Kasumi-1 (cell line): ENCODE results near the gene TFDP2.

Experiments
- DNase-seq, 2 experiments: peaks; one replicate each; lab custom pipeline; 2025; lab: John Stamatoyannopoulos, UW

TFDP2 gene

GRCh38 chr3:141963301-141963700 is 186.0 kb downstream of the TFDP2 start:
- no peak for DNase-seq

GRCh38 chr3:141960731-141961130 is 188.6 kb downstream of the TFDP2 start:
- DNase-seq = no peak

DNA sequence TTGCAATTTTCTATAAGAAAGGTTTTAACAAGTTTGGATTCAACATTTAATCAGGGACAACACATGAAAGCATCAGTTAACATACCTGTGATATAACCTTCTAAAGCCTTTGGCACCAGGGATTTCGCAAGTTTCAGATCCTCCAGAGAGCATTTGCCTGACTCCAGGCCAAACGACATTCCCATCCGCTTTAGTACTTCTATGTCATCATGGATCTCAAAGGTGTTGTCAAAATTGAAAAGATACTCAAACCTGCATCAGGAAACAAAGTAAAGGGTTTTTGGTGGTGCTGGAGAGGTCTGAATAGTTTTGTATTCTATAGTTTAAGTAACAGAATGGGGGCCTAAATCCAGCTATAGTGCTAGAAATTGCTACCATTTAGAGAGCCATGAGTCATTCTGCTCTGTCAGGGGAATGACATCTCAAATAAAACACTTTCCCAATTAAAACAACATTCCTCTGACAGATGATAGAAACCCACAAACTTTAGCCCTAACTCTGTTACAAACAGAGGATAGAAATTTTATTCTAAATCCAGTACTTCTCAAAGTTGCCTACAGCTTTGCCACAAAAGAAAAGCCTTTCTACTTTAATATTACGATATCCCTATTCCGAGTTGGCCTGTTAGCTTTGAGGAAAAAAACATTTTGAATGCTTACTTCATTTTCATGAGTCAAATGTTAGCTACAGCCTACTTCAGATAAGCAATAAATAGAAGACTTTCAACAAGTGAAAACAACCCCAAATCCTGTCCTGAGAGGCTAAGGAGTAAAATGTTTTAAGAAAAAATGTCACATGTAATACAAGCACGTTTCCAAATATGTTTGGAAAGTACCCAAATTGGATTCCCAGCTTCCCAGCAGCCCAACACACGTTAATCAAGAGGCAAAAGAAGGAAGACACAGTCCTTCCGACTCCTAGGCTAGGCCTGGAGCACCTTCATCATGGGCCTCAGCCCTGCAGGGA is 189.5 kb downstream of the TFDP2 start:
- no peak for DNase-seq

- DNase-seq = no peak
These were observed 194.2 kb downstream of the TFDP2 start for GRCh38 chr3:141955175-141955574.

GRCh38 chr3:141952611-141953010 is 196.7 kb downstream of the TFDP2 start:
- no peak for DNase-seq

- DNase-seq = peak in 1 of 2 experiments; percentile 23
These were observed 198.5 kb downstream of the TFDP2 start for GRCh38 chr3:141950572-141951493.

DNA sequence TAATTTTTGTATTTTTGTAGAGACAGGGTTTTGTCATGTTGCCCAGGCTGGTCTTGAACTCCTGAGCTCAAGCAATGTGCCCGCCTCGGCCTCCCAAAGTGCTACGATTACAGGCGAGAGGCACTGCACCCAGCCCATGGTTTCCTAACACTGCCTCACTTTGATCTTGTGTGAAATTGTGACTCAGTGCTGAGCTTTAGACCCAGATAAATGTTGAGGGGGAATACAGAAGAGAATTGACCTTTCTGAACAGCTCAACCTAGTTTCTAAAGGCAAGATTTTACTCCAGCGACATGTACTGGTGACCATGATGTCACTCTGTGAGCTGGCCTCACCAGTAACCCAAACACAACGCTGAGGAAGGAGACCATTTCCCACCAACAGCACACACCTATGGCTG is 199.4 kb downstream of the TFDP2 start:
- DNase-seq = no peak

DNA sequence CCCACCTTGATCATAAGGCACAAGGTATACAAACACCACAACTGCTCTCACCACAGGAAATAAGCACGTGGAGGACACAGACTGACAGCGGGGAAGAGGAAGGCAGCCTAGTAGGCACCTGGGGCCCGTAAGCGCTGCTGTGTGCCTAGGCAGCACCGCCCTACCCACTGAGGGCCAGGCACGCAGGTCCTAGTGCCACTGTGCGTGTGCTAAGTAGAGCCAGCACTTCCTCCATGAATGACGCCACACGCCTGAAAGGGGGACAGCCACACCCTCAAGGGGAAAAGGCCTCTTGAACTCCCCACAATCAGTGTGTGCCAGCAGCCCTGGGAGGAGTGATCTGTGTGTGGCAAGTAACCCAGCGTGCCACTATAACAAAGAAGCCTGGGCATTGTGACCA is 199.9 kb downstream of the TFDP2 start:
- no peak for DNase-seq

- DNase-seq = no peak
These were observed 203.4 kb downstream of the TFDP2 start for GRCh38 chr3:141945726-141946485.

DNA sequence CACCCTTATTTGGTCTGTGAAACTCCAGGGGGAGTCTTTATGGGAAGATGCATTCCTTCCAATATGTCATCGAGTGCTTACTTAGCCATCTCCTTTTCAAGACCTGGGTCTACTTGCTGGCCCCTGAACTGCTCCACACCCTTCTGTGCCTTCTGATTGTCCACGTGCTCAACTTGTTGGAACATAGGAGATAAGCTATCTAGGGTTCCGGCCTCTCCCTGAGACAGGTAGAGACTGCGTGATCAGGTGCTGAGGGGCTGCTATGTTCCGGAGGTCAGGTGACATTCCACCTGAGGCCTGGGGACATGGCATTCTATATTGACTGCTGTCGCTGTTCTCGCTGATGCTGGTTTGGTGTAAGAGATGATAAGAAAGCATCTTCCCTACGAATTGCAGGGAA is 207.3 kb downstream of the TFDP2 start:
- DNase-seq = no peak

DNA sequence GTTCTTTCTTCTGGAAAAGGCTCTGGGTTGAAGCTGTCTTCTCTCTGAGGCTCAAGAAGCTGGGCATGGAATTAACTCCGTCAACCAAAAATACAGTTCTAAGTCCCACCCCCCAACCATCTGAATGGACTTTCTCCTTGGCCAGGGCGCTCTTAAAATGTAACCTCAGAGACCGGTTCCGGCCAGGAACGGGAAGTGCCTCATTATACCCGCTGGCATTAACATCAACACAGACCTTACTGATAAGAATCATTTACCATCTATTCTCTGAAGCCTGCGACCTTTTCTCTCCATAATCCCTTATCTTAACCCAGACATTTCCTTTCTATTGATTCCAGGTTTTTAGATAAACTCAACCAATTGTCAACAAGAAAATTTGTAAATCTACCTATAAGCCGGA is 208.3 kb downstream of the TFDP2 start:
- no peak for DNase-seq

GRCh38 chr3:141940194-141940776 is 209.1 kb downstream of the TFDP2 start:
- no peak for DNase-seq

- DNase-seq = no peak
These were observed 209.6 kb downstream of the TFDP2 start for GRCh38 chr3:141939759-141940158.

GRCh38 chr3:141938011-141938500 is 211.3 kb downstream of the TFDP2 start:
- no peak for DNase-seq

DNA sequence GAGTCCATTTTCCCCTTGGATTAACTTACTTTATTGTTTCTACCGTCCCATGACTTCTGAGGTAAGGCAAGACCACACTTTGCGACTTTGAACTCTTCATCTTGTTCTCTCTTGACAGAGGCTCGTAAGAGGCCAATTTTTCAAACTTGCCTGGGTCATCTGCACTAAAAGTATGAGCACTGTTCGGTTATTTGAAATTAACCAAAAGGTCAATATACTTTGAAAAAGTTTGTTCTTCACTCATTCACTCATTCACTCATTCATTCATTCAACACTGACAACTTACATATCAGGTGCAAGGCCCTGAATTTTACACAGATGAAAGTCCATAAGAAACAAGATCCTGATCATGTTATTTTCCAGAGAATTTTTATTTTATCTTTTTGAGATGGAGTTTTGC is 215.0 kb downstream of the TFDP2 start:
- DNase-seq = no peak

DNA sequence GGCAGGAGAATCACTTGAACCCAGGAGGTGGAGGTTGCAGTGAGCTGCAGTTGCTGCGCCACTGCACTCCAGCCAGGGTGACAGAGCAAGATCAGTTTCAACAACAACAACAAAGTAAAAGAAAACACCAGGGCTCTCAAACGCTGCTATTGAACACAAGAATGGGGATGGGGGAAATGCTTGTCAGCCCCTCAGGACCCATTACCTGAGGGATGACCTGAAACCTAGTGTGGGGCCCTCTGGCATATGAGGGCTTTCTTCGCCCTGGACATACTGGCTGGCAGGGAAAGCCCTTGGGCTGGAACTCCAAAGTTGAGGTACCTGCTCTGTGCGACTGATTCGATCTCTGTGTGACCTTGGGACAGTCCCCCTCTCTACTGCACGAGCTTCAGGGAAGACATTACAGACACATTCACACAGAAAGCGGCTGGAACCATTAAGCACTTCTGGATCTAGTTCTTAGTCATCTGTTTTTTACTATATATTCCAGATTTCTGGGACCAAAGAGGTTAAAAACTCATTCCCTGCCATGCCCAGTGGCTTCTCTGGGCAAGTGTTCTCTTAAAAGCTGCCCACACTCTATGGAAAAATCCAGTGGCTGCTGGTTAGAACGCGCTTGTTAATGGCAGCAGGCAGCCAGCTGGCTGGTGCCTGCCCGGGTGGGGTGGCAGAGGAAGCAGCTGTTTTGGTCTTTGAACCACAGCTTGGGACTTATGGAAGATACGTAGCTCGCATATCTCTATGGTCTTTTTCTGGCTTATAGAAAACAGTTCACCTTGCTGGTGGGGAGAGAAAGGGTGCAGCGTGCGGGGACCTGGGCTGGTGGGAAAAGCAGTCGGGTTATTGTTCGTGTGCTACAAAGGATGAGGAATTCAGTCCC is 215.7 kb downstream of the TFDP2 start:
- no peak for DNase-seq

- DNase-seq = no peak
These were observed 218.5 kb downstream of the TFDP2 start for GRCh38 chr3:141930801-141931200.

GRCh38 chr3:141929341-141929995 is 219.9 kb downstream of the TFDP2 start:
- DNase-seq = no peak

DNA sequence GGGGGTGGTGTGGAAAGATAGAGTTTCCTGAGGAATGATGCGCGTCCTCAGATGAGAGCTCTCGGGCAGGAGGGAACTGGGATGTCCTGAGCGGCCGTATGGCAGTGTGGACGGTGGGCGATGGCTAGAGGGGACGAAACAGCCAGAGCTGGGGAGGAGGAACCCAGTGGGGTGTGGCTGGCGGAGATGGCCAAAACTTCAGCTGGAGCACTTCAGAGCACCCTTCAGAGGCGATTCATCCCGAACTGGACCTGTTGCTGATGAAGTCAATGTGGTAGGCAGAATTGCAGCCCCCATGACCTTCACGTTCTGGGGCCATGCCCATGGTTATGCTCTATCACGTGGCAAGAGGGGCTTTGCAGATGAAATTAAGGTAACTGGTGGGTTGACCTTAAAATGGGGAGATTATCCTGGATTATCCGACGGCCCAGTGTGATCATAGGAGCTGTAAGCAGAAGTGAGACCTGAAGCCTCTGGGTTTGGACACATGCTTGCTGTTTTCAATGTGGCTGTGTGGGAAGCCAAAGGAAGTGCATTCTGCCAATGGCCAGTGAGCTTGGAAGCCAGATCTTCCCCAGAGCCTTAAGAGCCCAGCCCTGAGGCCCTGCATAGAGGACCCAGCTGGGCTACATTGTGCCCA is 220.6 kb downstream of the TFDP2 start:
- no peak for DNase-seq
